G401.6 (cell line): ENCODE data around the gene SATB2.

ENCODE experiments used
- FAIRE-seq: peaks from 2 replicates; lab custom pipeline; 2012; peaks lifted over from hg19 to GRCh38; lab: Jason Lieb, UNC

The SATB2 gene

GRCh38 chr2:199457147-199458008 lies at the start of gene SATB2:
Gene SATB2, minus strand, starts transcription at chr2:199457939. Its CDS starts 1,902 bp downstream, at chr2:199456037.
- no peak for FAIRE-seq

- no peak for FAIRE-seq
Measured at GRCh38 chr2:199505755-199506403, 48.1 kb upstream of the SATB2 start.

GRCh38 chr2:199503148-199503547 lies 45.4 kb upstream of the SATB2 start:
- FAIRE-seq = no peak

GRCh38 chr2:199499005-199499404 lies 41.3 kb upstream of the SATB2 start:
- no peak for FAIRE-seq

- FAIRE-seq = no peak
Measured at GRCh38 chr2:199495147-199495546, 37.4 kb upstream of the SATB2 start.

- FAIRE-seq = no peak
Measured at GRCh38 chr2:199490049-199490448, 32.3 kb upstream of the SATB2 start.

GRCh38 chr2:199488772-199489400 lies 31.1 kb upstream of the SATB2 start:
- FAIRE-seq = no peak

- FAIRE-seq = peak; percentile 65
Measured at GRCh38 chr2:199485732-199486335, 28.1 kb upstream of the SATB2 start.

- no peak for FAIRE-seq
Measured at GRCh38 chr2:199484927-199485326, 27.2 kb upstream of the SATB2 start.

- no peak for FAIRE-seq
Measured at GRCh38 chr2:199480966-199481365, 23.2 kb upstream of the SATB2 start.

GRCh38 chr2:199477277-199477834 lies 19.6 kb upstream of the SATB2 start:
- FAIRE-seq = no peak

- no peak for FAIRE-seq
Measured at GRCh38 chr2:199471443-199472057, 13.8 kb upstream of the SATB2 start.

GRCh38 chr2:199470672-199471442 lies 13.1 kb upstream of the SATB2 start:
- no peak for FAIRE-seq

GRCh38 chr2:199470361-199470671 lies 12.6 kb upstream of the SATB2 start:
- no peak for FAIRE-seq

- no peak for FAIRE-seq
Measured at GRCh38 chr2:199469514-199470360, 12.0 kb upstream of the SATB2 start.

GRCh38 chr2:199468561-199469513 lies 11.1 kb upstream of the SATB2 start:
- no peak for FAIRE-seq

GRCh38 chr2:199467066-199467822 lies 9.5 kb upstream of the SATB2 start:
- no peak for FAIRE-seq

- FAIRE-seq = no peak
Measured at GRCh38 chr2:199466692-199467065, 8.9 kb upstream of the SATB2 start.
